Panc1 (cell line): Measurements from ENCODE around the gene KCNE3. TPM values are rescaled to one million over a fixed set of nuclear protein-coding genes. Genes with fewer than 3 reads are reported as not detected.
A peak's percentile ranks its signal among the peaks of the same experiment; 100 is the strongest.

ENCODE experiments used
- ATAC-seq: fragments of 200-7000 bp; cut with Tn5 transposase; 2 replicates; pipeline ENCODE4 v1.9.1; 2020; ENCODE audit warnings: mild to moderate bottlenecking, moderate library complexity
- Bru-seq: library from RNA; stranded (reverse); fragments of 400-500 nt; gene quantifications from one replicate; lab custom pipeline; 2021; lab: Mats Ljungman, UMichigan
- BruChase-seq, 2 experiments: library from RNA; stranded (reverse); fragments of 400-500 nt; gene quantifications; one replicate each; lab custom pipeline; 2021; lab: Mats Ljungman, UMichigan
- BruUV-seq: library from RNA; stranded (reverse); fragments of 400-500 nt; replicated peaks from 2 replicates; lab custom pipeline; 2021; lab: Mats Ljungman, UMichigan
- CTCF ChIA-PET: fragments of 300-600 bp; sonication (Branson Sonifier 250); formaldehyde crosslinking; loops from one replicate; lab custom pipeline; 2022; ENCODE audit warnings: antibody characterized with exemption; lab: Charles Lee
- POLR2A ChIA-PET: fragments of 300-600 bp; sonication (Branson Sonifier 250); formaldehyde crosslinking; loops from one replicate; lab custom pipeline; 2022; ENCODE audit warnings: antibody characterized with exemption; lab: Charles Lee
- DNase-seq: peaks from one replicate; pipeline ENCODE4 v3.0.0-alpha.2; 2010; ENCODE audit warnings: low read depth, low spot score
- H3K27ac ChIP-seq: 2 replicates; pipeline ENCODE4 v1.5.1; 2011; ENCODE audit warnings: mild to moderate bottlenecking, low read length, inconsistent platforms
- H3K27me3 ChIP-seq: fragments of 200-500 bp; sonication (Bioruptor generic); 2 replicates; pipeline ENCODE4 v1.6.0; 2014; ENCODE audit warnings: low read length, inconsistent platforms; ENCODE audit not compliant: control insufficient read depth, insufficient read depth
- H3K36me3 ChIP-seq: fragments of 200-500 bp; sonication (Bioruptor generic); 2 replicates; pipeline ENCODE4 v1.5.1; 2014; ENCODE audit warnings: inconsistent platforms, mild to moderate bottlenecking, low read length, moderate library complexity; ENCODE audit not compliant: control insufficient read depth, insufficient read depth
- H3K4me1 ChIP-seq: 2 replicates; pipeline ENCODE4 v1.5.1; 2011; ENCODE audit warnings: inconsistent platforms, mild to moderate bottlenecking, low read length, moderate library complexity; ENCODE audit not compliant: control insufficient read depth, insufficient read depth
- H3K4me3 ChIP-seq, 2 experiments: 2 replicates each; pipeline ENCODE4 v1.5.1; 2011 to 2012; ENCODE audit warnings: low read depth in 2 of 2, low read length in 2 of 2, mild to moderate bottlenecking in 2 of 2, inconsistent platforms in 1 of 2, moderate library complexity in 1 of 2
- H3K9me3 ChIP-seq: fragments of 200-500 bp; sonication (Bioruptor generic); 2 replicates; pipeline ENCODE4 v1.5.1; 2014; ENCODE audit warnings: low read depth, mild to moderate bottlenecking, inconsistent platforms, low read length, moderate library complexity; ENCODE audit not compliant: control insufficient read depth, insufficient read depth
- CTCF ChIP-seq: fragments of 450-650 bp; IDR thresholded peaks from 2 replicates; pipeline ENCODE4 v1.5.1; 2017; ENCODE audit warnings: mild to moderate bottlenecking
- POLR2AphosphoS5 ChIP-seq: IDR thresholded peaks from 2 replicates; pipeline ENCODE4 v1.6.1; 2012; ENCODE audit warnings: mild to moderate bottlenecking, low read depth, low read length, moderate library complexity
- REST ChIP-seq, 2 experiments: IDR thresholded peaks; 2 replicates each; pipeline ENCODE4 v1.6.1; 2011 to 2012; ENCODE audit warnings: low read depth in 2 of 2, control low read depth in 1 of 2, low read length in 1 of 2, mild to moderate bottlenecking in 1 of 2, moderate library complexity in 1 of 2; ENCODE audit not compliant: insufficient read depth in 1 of 2
- SIN3A ChIP-seq: IDR thresholded peaks from 2 replicates; pipeline ENCODE4 v1.6.1; 2012; ENCODE audit warnings: low read depth, mild to moderate bottlenecking, low read length, moderate library complexity, borderline replicate concordance; ENCODE audit not compliant: insufficient read depth
- TCF7L2 ChIP-seq: IDR thresholded peaks from 2 replicates; pipeline ENCODE4 v1.6.1; 2011; ENCODE audit warnings: mild to moderate bottlenecking, low read depth, low read length, inconsistent platforms
- in situ Hi-C: cut with HindIII; loops from 2 replicates; pipeline ENCODE4 v1.10.0; 2016; ENCODE audit warnings: low sequenced_read_pairs, low pct_unique_long_range_greater_than_20kb
- intact Hi-C: fragments of 100-400 bp; cut with micrococcal nuclease; formaldehyde crosslinking; loops from one replicate; pipeline ENCODE4 v1.10.0; 2022; ENCODE audit not compliant: unreplicated experiment
- long read RNA-seq: library from polyadenylated mRNA; unstranded; transcript quantifications from one replicate; pipeline ENCODE4 v2.0.0, GENCODE V29; 2021; ENCODE audit not compliant: unreplicated experiment
- polyA plus RNA-seq: library from polyadenylated mRNA; unstranded; fragments of >200 nt; gene quantifications from one replicate; pipeline ENCODE4 v1.2.1, GENCODE V29; 2012; ENCODE audit warnings: missing spikeins; ENCODE audit not compliant: insufficient read length
- total RNA-seq: library from RNA; stranded (reverse); gene quantifications from one replicate; pipeline ENCODE4 v1.2.1, GENCODE V29; 2021; ENCODE audit not compliant: unreplicated experiment

The KCNE3 gene
- total RNA-seq = 0.15 TPM
- 0.67 TPM for polyA plus RNA-seq
- Bru-seq, nascent RNA = percentile 15 among the genes with signal in this experiment
- BruChase-seq, experiment 1, labeled RNA remaining after a 2-hour chase = percentile 13 among the genes with signal in this experiment
- not detected for BruChase-seq, experiment 2, labeled RNA remaining after a 6-hour chase
- long read RNA-seq = 0 reads

GRCh38 chr11:74466916-74467885 lies at the start of gene KCNE3:
Gene KCNE3, minus strand, starts transcription at chr11:74467549. Its CDS starts 9,986 bp downstream, at chr11:74457563.
- BruUV-seq = no TSS peak
- CTCF ChIA-PET = no interaction called here
- in situ Hi-C loops = no loop called here
- no peaks in the 10 kb centered on the region for H3K9me3 ChIP-seq
- no peak for DNase-seq
- peak within 1 kb of the TSS; percentile 17 to 36 for H3K4me3 ChIP-seq
- POLR2A ChIA-PET = interaction anchor here (0.6 kb wide), 2 partner anchors 29 to 338 kb away, joined by 3 read pairs; no protein-coding TSS in a partner anchor
- TF ChIP-seq TCF7L2 (no peak), CTCF (no peak), SIN3A (no peak), POLR2AphosphoS5 (no peak), REST (IDR thresholded peaks at IDR 0.05; ENCODE audit: insufficient read depth in 1 of 2, low read depth in 2 of 2, low read length in 1 of 2) (no peak)
- H3K4me1 ChIP-seq = no peaks in the 10 kb centered on the region
- H3K36me3 ChIP-seq = no peaks in the 10 kb centered on the region
- intact Hi-C loops = no loop called here
- peak; percentile 44 for ATAC-seq
- peaks cover 8% of the 10 kb centered on the region for H3K27me3 ChIP-seq
- H3K27ac ChIP-seq = no peak within 1 kb of the TSS

GRCh38 chr11:74507582-74507981 lies 40.2 kb upstream of the KCNE3 start:
- ATAC-seq (no peak), DNase-seq (no peak)
- CTCF ChIA-PET = no interaction called here
- H3K4me1 ChIP-seq = peaks cover 4% of the 10 kb centered on the region; the same call in 1 of the 2 replicates
- H3K27me3 ChIP-seq = 0 out of 2 replicates have a peak, but pooled peaks cover 3% of the 10 kb centered on the region
- in situ Hi-C loops = no loop called here
- no peak overlapping the region for H3K27ac ChIP-seq
- BruUV-seq = no TSS peak
- peaks cover 2% of the 10 kb centered on the region; the same call in 1 of the 2 replicates for H3K9me3 ChIP-seq
- TF ChIP-seq REST (IDR thresholded peaks at IDR 0.05; ENCODE audit: insufficient read depth in 1 of 2, low read depth in 2 of 2, low read length in 1 of 2) = no peak
- no peak for TF ChIP-seq CTCF
- TF ChIP-seq TCF7L2 = no peak
- TF ChIP-seq POLR2AphosphoS5 = no peak
- no peak for TF ChIP-seq SIN3A
- H3K36me3 ChIP-seq = no peaks in the 10 kb centered on the region
- intact Hi-C loops = no loop called here
- POLR2A ChIA-PET = no interaction called here
- no peak overlapping the region for H3K4me3 ChIP-seq
